K562 (cell line): ENCODE measurements around the gene MYADM. TPM values are rescaled to one million over a fixed set of nuclear protein-coding genes. Genes with fewer than 3 reads are reported as not detected.

Experiments used
- BCLAF1 ChIP-seq, 2 experiments: fragments of 450-650 bp in 1 of 2; IDR thresholded peaks; 2 replicates each; pipeline ENCODE4 v1.6.1; 2011 to 2017; ENCODE audit warnings: low read depth in 2 of 2, antibody characterized with exemption in 1 of 2, borderline replicate concordance in 1 of 2, low read length in 1 of 2, mild to moderate bottlenecking in 1 of 2, mixed read lengths in 1 of 2; ENCODE audit not compliant: control insufficient read depth in 1 of 2
- CGGBP1 ChIP-seq: fragments of 250-450 bp; sonication (Bioruptor Pico); IDR thresholded peaks from 2 replicates; pipeline ENCODE4 v1.9.0; 2021; ENCODE audit warnings: mild to moderate bottlenecking
- ELK3 ChIP-seq: fragments of 450-650 bp; formaldehyde crosslinking; IDR thresholded peaks from 2 replicates; pipeline ENCODE4 v1.4.0; 2020; ENCODE audit warnings: mild to moderate bottlenecking
- GABPB1 ChIP-seq: sonication (generic); formaldehyde crosslinking; IDR thresholded peaks from 2 replicates; pipeline ENCODE4 v1.8.0; 2022; ENCODE audit warnings: mild to moderate bottlenecking, missing genetic modification reagents
- KDM2B ChIP-seq: fragments of 250-450 bp; sonication (Bioruptor Pico); IDR thresholded peaks from 2 replicates; pipeline ENCODE4 v1.8.0; 2021; ENCODE audit warnings: mild to moderate bottlenecking, moderate library complexity
- PATZ1 ChIP-seq: fragments of 250-450 bp; sonication (Bioruptor Pico); IDR thresholded peaks from 2 replicates; pipeline ENCODE4 v1.5.0; 2020; ENCODE audit warnings: mild to moderate bottlenecking, borderline replicate concordance
- PBX2 ChIP-seq, 2 experiments: IDR thresholded peaks in 1 of 2; conservative IDR thresholded peaks in 1 of 2; 2 replicates each; pipeline ENCODE4 v1.6.1; 2016; ENCODE audit warnings: low read depth in 2 of 2, mild to moderate bottlenecking in 1 of 2, missing compliant biosample characterization in 1 of 2, missing genetic modification characterization in 1 of 2, moderate library complexity in 1 of 2
- PYGO2 ChIP-seq: fragments of 450-650 bp; IDR thresholded peaks from 2 replicates; pipeline ENCODE4 v1.6.1; 2016; ENCODE audit warnings: mild to moderate bottlenecking, missing genetic modification characterization, moderate library complexity, missing compliant biosample characterization
- SMARCA4 ChIP-seq: fragments of 450-650 bp; IDR thresholded peaks from 2 replicates; pipeline ENCODE4 v1.6.1; 2016
- SNRNP70 ChIP-seq: fragments of 200-400 bp; formaldehyde crosslinking; optimal IDR thresholded peaks from 2 replicates; pipeline ENCODE3; 2017; ENCODE audit warnings: low read depth, low read length
- SRF ChIP-seq, 2 experiments: fragments of 250-450, 450-650 bp in 1 of 2; sonication (Bioruptor Pico) in 1 of 2; sonication (generic) in 1 of 2; formaldehyde crosslinking; IDR thresholded peaks; 2 replicates each; pipeline versions ENCODE4 v1.5.0 to v1.5.1; 2020 to 2022; ENCODE audit warnings: mild to moderate bottlenecking in 1 of 2, missing genetic modification reagents in 1 of 2
- STAT5A ChIP-seq: IDR thresholded peaks from 2 replicates; pipeline ENCODE4 v1.6.1; 2012; ENCODE audit warnings: low read length, inconsistent platforms, borderline replicate concordance
- ZNF253 ChIP-seq: fragments of 250-450 bp; sonication (Bioruptor Pico); conservative IDR thresholded peaks from 2 replicates; pipeline ENCODE4 v1.6.1; 2021; ENCODE audit warnings: mild to moderate bottlenecking
- ZNF830 ChIP-seq: fragments of 250-450 bp; sonication (Bioruptor Pico); IDR thresholded peaks from 2 replicates; pipeline ENCODE4 v1.5.0; 2021; ENCODE audit warnings: mild to moderate bottlenecking
- polyA plus RNA-seq, 8 experiments: library from polyadenylated mRNA; depleted of rRNA in 4 of 8; stranded (reverse) in 5 of 8; unstranded in 3 of 8; fragments of >200 nt; fragmentation: Nextera tagmentation in 2 of 8; fragmentation: Illumina TruSeq in 1 of 8; extraction: Ambion mirVana in 2 of 8; extraction: Trizol in 1 of 8; gene quantifications; 2 replicates each; pipeline versions ENCODE4 v1.2.1 to v1.2.3, GENCODE V29; 2011 to 2014; ENCODE audit warnings: inconsistent platforms in 1 of 8, missing spikeins in 1 of 8
- total RNA-seq, 7 experiments: library from RNA; depleted of rRNA in 6 of 7; stranded (reverse); fragments of >200 nt in 6 of 7; fragmentation: Illumina TruSeq in 2 of 7; extraction: Trizol in 2 of 7; gene quantifications; 2 replicates each; pipeline versions ENCODE4 v1.2.1 to v1.2.3, GENCODE V29; 2011 to 2021; ENCODE audit warnings: low replicate concordance in 1 of 7
- TF ChIP-seq, protein P1 (sequence below): fragments of 250-450 bp; sonication (Bioruptor Pico); IDR thresholded peaks from 2 replicates; pipeline ENCODE4 v1.8.0; 2021; ENCODE audit warnings: mild to moderate bottlenecking, moderate library complexity

Gene MYADM
- total and polyA plus RNA-seq, 9 of the 15 experiments (the other 6 are each of a cell fraction or from before 2014, with no cell fraction given), result 4.5 to 70.3 (median 14.4) TPM

DNA sequence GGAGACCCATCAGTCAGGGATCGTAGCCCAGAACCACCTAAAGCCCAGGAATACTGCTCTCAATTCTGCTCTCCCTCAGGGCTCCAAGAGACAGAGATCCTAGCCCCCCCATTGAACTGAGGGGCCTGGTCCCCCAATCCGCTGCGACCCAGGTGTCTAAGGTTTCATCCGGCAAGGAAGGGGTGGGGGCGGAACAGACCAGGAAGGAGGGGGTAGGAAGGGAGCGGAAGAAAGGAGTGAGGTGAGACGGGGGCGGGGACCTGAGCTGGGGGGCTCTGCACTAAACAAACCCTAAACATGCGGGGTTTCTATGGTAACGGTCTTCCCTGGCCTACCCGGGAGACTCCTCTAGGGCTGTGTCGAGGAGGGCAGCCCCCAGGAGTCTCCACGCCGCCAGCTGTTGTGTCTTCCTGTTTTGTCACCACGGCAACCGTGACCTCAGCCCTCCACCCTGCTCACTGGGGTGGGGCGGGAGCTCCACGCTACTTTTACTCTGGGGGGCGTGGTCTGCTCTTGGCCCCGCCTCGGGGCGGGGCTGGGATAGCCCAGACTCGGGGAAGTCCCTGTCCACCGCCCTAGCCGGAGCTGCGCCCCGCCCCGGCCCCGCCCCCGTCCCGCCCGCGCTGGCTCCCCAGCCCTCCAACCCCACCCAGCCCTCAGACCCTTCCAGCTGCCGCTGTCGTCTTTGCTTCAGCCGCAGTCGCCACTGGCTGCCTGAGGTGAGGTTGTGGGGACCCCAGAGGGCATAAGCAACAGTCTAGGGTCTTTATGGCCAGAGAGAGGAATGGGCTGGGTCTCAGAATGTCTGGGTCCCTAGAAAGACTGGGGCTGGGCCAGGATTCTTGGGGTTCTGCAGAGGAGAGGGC, at the start of gene MYADM (continued):
- TF ChIP-seq ELK3 (CRISPR knock-in tag), result no peak
- no peak for TF ChIP-seq CGGBP1 (CRISPR knock-in tag)
- no peak for TF ChIP-seq KDM2B
- TF ChIP-seq, protein P1, sequence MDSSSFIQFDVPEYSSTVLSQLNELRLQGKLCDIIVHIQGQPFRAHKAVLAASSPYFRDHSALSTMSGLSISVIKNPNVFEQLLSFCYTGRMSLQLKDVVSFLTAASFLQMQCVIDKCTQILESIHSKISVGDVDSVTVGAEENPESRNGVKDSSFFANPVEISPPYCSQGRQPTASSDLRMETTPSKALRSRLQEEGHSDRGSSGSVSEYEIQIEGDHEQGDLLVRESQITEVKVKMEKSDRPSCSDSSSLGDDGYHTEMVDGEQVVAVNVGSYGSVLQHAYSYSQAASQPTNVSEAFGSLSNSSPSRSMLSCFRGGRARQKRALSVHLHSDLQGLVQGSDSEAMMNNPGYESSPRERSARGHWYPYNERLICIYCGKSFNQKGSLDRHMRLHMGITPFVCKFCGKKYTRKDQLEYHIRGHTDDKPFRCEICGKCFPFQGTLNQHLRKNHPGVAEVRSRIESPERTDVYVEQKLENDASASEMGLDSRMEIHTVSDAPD (CRISPR knock-in tag), result no peak
- no peak for TF ChIP-seq SMARCA4
- TF ChIP-seq GABPB1, result no peak
- no peak for TF ChIP-seq PYGO2 (tag)
- no peak for TF ChIP-seq PATZ1 (CRISPR knock-in tag)
- no peak for TF ChIP-seq STAT5A
- TF ChIP-seq SNRNP70, result no peak
- no peak for TF ChIP-seq ZNF253
- no peak for TF ChIP-seq ZNF830 (CRISPR knock-in tag)
- TF ChIP-seq SRF (CRISPR knock-in tag; IDR thresholded peaks at IDR 0.05), result peak in 1 of 2 experiments; percentile 75; a peak in 1 of 4 replicates
- TF ChIP-seq PBX2 (CRISPR knock-in tag; IDR thresholded peaks at IDR 0.05; ENCODE audit: low read depth), result no peak
- TF ChIP-seq PBX2 (tag; conservative IDR thresholded peaks at IDR 0.05; ENCODE audit: low read depth), result no peak
- TF ChIP-seq BCLAF1 (IDR thresholded peaks at IDR 0.05; ENCODE audit: borderline replicate concordance in 1 of 2, control insufficient read depth in 1 of 2, low read depth in 2 of 2, low read length in 1 of 2), result no peak
